Sciatic nerve (tissue), 2 donors: ENCODE measurements around the gene CPT2. TPM values are rescaled to one million over a fixed set of nuclear protein-coding genes. Genes with fewer than 3 reads are reported as not detected.
"Not testable (repeated sequence)": the region's sequence is repeated elsewhere in the genome, so short reads cannot be mapped to it uniquely, and the experiment has no call there.

Experiments
- ATAC-seq: fragments of 200-7000 bp; cut with Tn5 transposase; one replicate; pipeline ENCODE4 v1.9.1; 2020; ENCODE audit warnings: mild to moderate bottlenecking, moderate library complexity
- DNase-seq: peaks from one replicate; pipeline ENCODE4 v3.0.0-alpha.2; 2020; ENCODE audit warnings: low spot score
- intact Hi-C: fragments of 100-400 bp; cut with DNase I; formaldehyde crosslinking; loops from one replicate; pipeline ENCODE4 v1.14.2; 2022
- total RNA-seq: library from RNA; stranded (reverse); fragmentation: NEBNext Ultra II Directional; extraction: Animal tissue kit (Norgen Biotek cat#: 25700); gene quantifications from one replicate; pipeline ENCODE4 v1.2.1, GENCODE V29; 2021
- donor health status: DM: no; HTN: no; CAD: no.
- donor health status: DM: no; HTN: no; CAD: no.

The CPT2 gene
- total RNA-seq, 1 donor from 2014 or later: 10.1 TPM

DNA sequence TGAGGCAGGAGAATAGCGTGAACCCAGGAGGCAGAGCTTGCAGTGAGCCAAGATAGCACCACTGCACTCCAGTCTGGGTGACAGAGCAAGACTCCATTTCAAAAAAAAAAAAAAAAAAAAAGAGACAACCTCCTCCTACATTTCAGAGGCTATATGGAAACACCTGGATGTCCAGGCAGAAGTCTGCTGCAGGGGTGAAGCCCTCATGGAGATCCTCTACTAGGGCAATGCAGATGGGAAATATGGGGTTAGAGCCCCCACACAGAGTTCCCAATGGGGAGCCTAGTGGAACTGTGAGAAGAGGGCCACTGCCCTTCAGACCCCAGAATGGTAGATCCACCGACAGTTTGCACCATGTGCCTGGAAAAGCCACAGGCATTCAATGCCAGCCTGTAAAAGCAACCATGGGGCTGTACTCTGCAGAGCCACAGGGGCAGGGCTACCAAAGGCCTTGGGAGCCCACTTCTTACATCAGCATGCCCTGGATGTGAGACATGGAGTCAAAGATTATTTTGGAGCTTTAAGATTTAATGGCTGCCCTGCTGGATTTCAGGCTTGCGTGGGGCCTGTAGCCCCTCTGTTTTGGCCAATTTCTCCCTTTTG, 9.6 kb downstream of the CPT2 start:
- DNase-seq, intact Hi-C loops, ATAC-seq: not testable (repeated sequence)

GRCh38 chr1:53206735-53207379, 10.2 kb downstream of the CPT2 start:
- DNase-seq (no peak), ATAC-seq (peak; percentile 52)
- intact Hi-C loops: no loop called here

GRCh38 chr1:53207726-53208125, 11.1 kb downstream of the CPT2 start:
- peak; percentile 48 for ATAC-seq
- no peak for DNase-seq
- intact Hi-C loops: no loop called here

DNA sequence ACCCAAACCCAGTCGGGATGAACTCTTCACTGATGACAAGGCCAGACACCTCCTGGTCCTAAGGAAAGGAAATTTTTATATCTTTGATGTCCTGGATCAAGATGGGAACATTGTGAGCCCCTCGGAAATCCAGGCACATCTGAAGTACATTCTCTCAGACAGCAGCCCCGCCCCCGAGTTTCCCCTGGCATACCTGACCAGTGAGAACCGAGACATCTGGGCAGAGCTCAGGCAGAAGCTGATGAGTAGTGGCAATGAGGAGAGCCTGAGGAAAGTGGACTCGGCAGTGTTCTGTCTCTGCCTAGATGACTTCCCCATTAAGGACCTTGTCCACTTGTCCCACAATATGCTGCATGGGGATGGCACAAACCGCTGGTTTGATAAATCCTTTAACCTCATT, 13.7 kb downstream of the CPT2 start:
- no peak for DNase-seq
- intact Hi-C loops: no loop called here
- ATAC-seq: no peak

DNA sequence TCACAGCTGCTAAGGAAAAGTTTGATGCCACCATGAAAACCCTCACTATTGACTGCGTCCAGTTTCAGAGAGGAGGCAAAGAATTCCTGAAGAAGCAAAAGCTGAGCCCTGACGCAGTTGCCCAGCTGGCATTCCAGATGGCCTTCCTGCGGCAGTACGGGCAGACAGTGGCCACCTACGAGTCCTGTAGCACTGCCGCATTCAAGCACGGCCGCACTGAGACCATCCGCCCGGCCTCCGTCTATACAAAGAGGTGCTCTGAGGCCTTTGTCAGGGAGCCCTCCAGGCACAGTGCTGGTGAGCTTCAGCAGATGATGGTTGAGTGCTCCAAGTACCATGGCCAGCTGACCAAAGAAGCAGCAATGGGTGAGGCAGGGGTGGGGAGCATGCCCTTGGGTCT, 14.3 kb downstream of the CPT2 start:
- intact Hi-C loops: no loop called here
- DNase-seq (no peak), ATAC-seq (no peak)

GRCh38 chr1:53214376-53214940, 17.8 kb downstream of the CPT2 start:
- peak; percentile 16 for ATAC-seq
- intact Hi-C loops: no loop called here
- DNase-seq: no peak

GRCh38 chr1:53218201-53218600, 21.6 kb downstream of the CPT2 start:
- no peak for ATAC-seq
- intact Hi-C loops: no loop called here
- no peak for DNase-seq

DNA sequence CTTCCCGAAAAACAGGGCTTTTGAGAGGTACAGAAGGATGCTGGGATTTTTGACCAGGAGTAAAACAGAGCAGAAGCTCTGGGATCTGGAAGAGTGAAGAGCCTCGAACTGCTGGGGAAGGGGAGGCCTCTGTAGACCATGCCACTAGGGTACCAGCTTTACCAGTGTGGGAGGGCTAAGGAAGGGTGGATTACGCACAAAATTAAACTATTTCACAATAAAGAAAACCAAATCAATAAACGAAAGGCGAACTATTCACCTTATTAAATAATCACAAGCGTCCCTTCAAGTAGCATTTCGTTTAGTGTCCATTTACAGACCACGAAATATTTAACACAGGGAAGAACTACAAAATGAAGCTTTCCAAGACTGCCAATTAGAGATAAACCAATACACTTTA, 23.1 kb downstream of the CPT2 start:
- DNase-seq (no peak), ATAC-seq (no peak)
- intact Hi-C loops: no loop called here

- intact Hi-C loops: no loop called here
- ATAC-seq: peak; percentile 98
These were observed 23.7 kb downstream of the CPT2 start, which contains the start of gene CZIB for GRCh38 chr1:53220171-53220961. TSS of gene CZIB (minus strand) at chr1:53220634. CDS start at chr1:53220575, 59 bp downstream.

GRCh38 chr1:53220962-53221286, 24.3 kb downstream of the CPT2 start:
- intact Hi-C loops: no loop called here
- DNase-seq (no peak), ATAC-seq (no peak)

More at GRCh38 chr1:53220171-53220961, 23.7 kb downstream of the CPT2 start, which contains the start of gene CZIB:
- DNase-seq: peak; percentile 98

- intact Hi-C loops: no loop called here
- DNase-seq (no peak), ATAC-seq (no peak)
These were observed 41.0 kb downstream of the CPT2 start for GRCh38 chr1:53237638-53238037.

DNA sequence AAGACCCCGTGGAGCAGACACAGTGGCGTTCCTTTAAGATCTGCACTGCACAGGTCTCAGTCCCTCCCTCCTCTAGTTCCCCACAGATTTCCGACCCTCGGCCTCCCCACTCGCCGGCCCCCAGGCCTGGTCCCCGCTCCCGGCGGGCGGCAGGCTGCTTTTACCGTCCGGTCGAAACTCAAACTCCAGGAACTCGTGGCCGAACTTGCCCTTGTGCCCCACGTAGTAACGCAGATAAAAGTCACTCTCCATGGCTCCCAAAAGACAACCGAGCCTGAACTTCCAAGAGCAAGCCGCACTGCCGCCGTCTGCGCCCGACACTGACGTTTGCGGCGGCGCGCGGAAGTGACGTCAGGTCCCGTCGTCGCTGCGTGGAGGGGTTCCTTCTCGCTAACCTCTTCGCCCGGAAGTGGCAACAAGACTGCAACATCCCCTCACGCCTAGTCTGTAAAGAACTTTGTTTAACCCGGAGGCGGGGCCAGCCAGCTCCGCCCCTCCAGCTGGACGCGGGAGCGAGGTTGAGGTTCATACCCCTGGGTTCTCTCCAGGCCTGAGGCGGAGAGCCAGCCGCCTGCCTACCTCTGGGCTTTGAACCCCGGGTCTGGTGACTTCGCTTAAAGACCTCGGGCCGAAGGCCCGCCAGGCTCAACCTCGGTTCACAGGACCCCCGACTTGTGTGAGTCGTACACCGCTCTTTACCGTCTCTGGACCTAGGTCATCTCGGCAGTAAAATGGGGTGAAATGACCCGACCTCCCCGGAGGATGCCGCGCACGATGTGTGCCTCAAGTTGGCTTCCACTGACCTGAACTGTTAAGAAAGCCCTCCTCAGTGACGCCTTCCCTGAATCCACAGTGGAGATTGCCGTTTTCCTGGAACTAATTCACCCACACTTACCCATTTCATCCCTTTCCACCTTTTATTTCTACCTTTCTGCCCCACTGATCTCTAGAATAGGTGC, 41.9 kb downstream of the CPT2 start, which contains the start of gene MAGOH:
Gene MAGOH, minus strand, starts transcription at position 322 of the 959 bp plus-strand sequence. Its CDS starts 70 bp downstream, at position 252.
- intact Hi-C loops: no loop called here
- ATAC-seq (peak; percentile 98), DNase-seq (peak; percentile 96)

- ATAC-seq (no peak), DNase-seq (no peak)
- intact Hi-C loops: no loop called here
These were observed 45.2 kb downstream of the CPT2 start for GRCh38 chr1:53241828-53242227.

DNA sequence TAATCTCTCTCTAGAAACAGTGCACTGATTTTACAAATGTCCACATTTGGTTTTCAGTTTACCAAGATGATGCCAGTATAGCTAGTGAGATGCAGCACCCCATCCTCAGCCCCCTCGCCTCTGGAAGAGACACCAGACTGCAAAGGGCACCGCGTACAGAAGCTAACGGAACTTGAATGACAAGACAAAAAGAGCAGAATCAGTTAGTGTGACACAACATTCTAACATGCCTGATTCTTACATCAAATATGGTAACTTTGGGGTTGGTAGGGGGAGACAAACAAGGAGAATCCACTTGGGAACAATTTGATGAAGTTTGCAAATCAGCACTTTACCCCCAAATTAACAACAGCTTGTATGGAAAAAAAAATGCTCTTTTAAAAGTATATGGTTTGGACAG, 45.8 kb downstream of the CPT2 start:
- ATAC-seq: no peak
- DNase-seq: no peak
- intact Hi-C loops: no loop called here

DNA sequence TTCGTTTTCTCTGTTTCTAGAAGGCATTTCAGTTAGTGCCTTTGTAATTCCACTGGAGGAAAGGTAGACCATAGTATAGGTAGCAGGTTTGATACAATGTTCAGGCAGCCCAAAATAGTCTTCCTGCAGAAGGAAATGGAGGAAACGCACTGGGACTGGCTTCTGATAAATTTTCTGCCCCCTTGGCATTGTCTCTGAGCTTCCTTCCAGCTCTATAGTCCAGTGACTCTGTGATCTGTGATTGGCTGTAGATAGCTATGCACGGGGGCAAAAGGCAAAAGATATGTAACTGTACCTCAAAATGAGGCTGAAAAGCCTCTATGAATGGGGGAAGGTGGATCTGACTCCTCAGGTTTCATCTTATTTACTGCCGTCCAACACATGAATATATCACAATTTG, 47.5 kb downstream of the CPT2 start:
- DNase-seq: no peak
- no peak for ATAC-seq
- intact Hi-C loops: no loop called here

DNA sequence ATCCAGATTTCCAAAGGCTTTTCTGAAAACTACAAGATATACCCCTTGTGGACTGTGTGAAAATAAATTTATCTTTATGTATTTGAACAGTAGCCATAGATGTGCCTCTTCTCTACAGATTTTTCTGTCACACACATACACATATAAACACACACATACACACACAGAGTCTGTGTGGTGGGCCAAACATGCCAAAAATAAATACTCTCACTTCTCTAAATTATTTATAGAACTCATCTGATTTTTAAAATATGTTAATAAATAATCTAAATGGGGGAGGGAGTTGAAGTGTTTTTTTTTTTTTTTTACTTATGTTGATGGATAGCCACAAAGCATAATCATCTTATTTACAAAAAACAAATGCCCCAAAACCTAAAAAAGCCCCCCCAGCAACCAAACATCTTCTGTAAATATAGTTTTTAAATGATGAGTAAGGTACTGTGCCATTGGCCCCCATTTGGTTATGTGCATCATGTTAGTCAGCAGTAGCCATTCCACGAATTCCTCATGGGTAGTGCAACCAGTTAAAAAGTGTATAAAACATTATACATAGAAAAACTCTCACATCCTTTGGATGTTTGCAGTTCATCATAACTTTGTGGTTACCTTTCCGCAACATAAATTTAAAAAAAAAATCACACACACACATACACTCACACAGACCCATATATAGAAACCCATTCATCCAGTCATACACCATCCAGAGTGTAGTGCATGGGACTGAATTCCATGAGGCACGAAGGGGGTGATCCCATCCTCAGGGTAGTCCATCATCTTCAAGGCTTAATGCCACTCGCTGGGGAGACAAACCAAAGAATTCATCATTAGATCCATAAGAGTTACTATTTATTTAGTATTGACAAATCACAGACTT, 49.9 kb downstream of the CPT2 start:
- intact Hi-C loops: no loop called here
- no peak for ATAC-seq
- no peak for DNase-seq

GRCh38 chr1:53249706-53250105, 53.1 kb downstream of the CPT2 start:
- DNase-seq: no peak
- ATAC-seq: no peak

GRCh38 chr1:53250325-53250724, 53.7 kb downstream of the CPT2 start:
- no peak for DNase-seq
- no peak for ATAC-seq
- intact Hi-C loops: no loop called here

More at GRCh38 chr1:53249706-53250105, 53.1 kb downstream of the CPT2 start:
- intact Hi-C loops: no loop called here
